Mesendoderm (in vitro differentiated cells): ENCODE measurements around the gene OR12D3.
"Not testable (repeated sequence)": the region's sequence is repeated elsewhere in the genome, so short reads cannot be mapped to it uniquely, and the experiment has no call there.

Experiments
- DNase-seq: peaks from one replicate; pipeline ENCODE4 v3.0.0; 2013
- H2AK5ac ChIP-seq: 2 replicates; pipeline ENCODE4 v1.6.1; 2013; ENCODE audit warnings: low read length, inconsistent platforms
- H2BK120ac ChIP-seq: 2 replicates; pipeline ENCODE4 v1.6.1; 2013; ENCODE audit warnings: low read depth, mild to moderate bottlenecking, low read length, moderate library complexity, mixed read lengths
- H2BK15ac ChIP-seq: replicated peaks from 2 replicates; pipeline ENCODE4 v1.6.1; 2013; ENCODE audit warnings: low read depth, mild to moderate bottlenecking, moderate library complexity
- H2BK5ac ChIP-seq: 2 replicates; pipeline ENCODE4 v1.6.1; 2013; ENCODE audit warnings: low read length, inconsistent platforms
- H3K18ac ChIP-seq: 2 replicates; pipeline ENCODE4 v1.6.1; 2013; ENCODE audit warnings: mild to moderate bottlenecking, low read length, mixed read lengths
- H3K23ac ChIP-seq: one replicate; pipeline ENCODE4 v1.6.1; 2013; ENCODE audit warnings: low read length
- H3K27ac ChIP-seq: 2 replicates; pipeline ENCODE4 v1.5.1; 2013; ENCODE audit warnings: low read depth, mild to moderate bottlenecking, inconsistent platforms, low read length, moderate library complexity
- H3K27me3 ChIP-seq: 2 replicates; pipeline ENCODE4 v1.6.1; 2013; ENCODE audit warnings: low read length, control low read depth, mild to moderate bottlenecking, inconsistent platforms; ENCODE audit not compliant: insufficient read depth, poor library complexity
- H3K36me3 ChIP-seq: 2 replicates; pipeline ENCODE4 v1.6.1; 2013; ENCODE audit warnings: low read length, inconsistent platforms; ENCODE audit not compliant: control insufficient read depth, insufficient read depth
- H3K4ac ChIP-seq: one replicate; pipeline ENCODE4 v1.6.1; 2013; ENCODE audit warnings: low read depth, mild to moderate bottlenecking, low read length, moderate library complexity
- H3K4me1 ChIP-seq: 2 replicates; pipeline ENCODE4 v1.6.1; 2013; ENCODE audit warnings: low read depth, low read length, inconsistent platforms; ENCODE audit not compliant: control insufficient read depth
- H3K4me2 ChIP-seq: 2 replicates; pipeline ENCODE4 v1.6.1; 2013; ENCODE audit warnings: low read length
- H3K4me3 ChIP-seq: 2 replicates; pipeline ENCODE4 v1.5.1; 2013; ENCODE audit warnings: mild to moderate bottlenecking, low read length
- H3K56ac ChIP-seq: one replicate; pipeline ENCODE4 v1.6.1; 2013; ENCODE audit warnings: low read length
- H3K79me1 ChIP-seq: 2 replicates; pipeline ENCODE4 v1.6.1; 2013; ENCODE audit warnings: low read length, inconsistent platforms
- H3K79me2 ChIP-seq: 2 replicates; pipeline ENCODE4 v1.6.1; 2013; ENCODE audit warnings: mild to moderate bottlenecking, low read length; ENCODE audit not compliant: control insufficient read depth, insufficient read depth
- H3K9ac ChIP-seq: 2 replicates; pipeline ENCODE4 v1.6.1; 2013; ENCODE audit warnings: low read length, inconsistent platforms
- H4K5ac ChIP-seq: one replicate; pipeline ENCODE4 v1.6.1; 2013; ENCODE audit warnings: low read length
- H4K8ac ChIP-seq: one replicate; pipeline ENCODE4 v1.6.1; 2013; ENCODE audit warnings: low read depth, mild to moderate bottlenecking, control low read depth, low read length, moderate library complexity
- WGBS: extraction: QIAGEN DNeasy Blood & Tissue Kit; methylation state at CpG from one replicate; pipeline ENCODE4 v1.1.7; 2013; ENCODE audit warnings: low lambda C conversion rate, missing lambda C conversion rate; ENCODE audit not compliant: insufficient coverage; ENCODE audit errors: extremely low coverage; 5-methylcytosine and 5-hydroxymethylcytosine counted together

OR12D3 gene

GRCh38 chr6:29354980-29355379 lies 20.1 kb downstream of the OR12D3 start:
- no peak overlapping the region for H2BK15ac ChIP-seq
- H2AK5ac ChIP-seq: no peak overlapping the region
- no peak for DNase-seq

DNA sequence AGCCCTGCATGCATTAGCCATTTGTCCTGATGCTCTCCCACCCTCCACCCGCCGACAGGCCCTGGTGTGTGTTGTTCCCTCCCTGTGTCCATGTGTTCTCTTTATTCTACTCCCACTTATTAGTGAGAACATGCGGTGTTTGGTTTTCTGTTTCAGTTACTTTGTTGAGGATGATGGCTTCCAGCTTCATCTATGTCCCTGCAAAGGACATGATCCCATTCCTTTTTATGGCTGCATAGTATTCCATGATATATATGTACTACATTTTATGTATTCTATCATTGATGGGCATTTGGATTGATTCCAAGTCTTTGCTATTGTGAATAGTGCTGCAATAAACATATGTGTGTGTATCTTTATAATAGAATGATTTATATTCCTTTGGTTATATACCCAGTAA lies 25.7 kb downstream of the OR12D3 start:
- H3K9ac ChIP-seq, H3K27me3 ChIP-seq, H3K56ac ChIP-seq, H4K8ac ChIP-seq, H3K36me3 ChIP-seq, H2AK5ac ChIP-seq, H3K18ac ChIP-seq, H3K4me1 ChIP-seq, H4K5ac ChIP-seq, DNase-seq, H3K23ac ChIP-seq, H2BK5ac ChIP-seq, H3K79me2 ChIP-seq, H2BK120ac ChIP-seq, H3K4me2 ChIP-seq, H3K4me3 ChIP-seq, H3K79me1 ChIP-seq, H3K27ac ChIP-seq, H3K4ac ChIP-seq, H2BK15ac ChIP-seq: not testable (repeated sequence)
- no CpG with 5 or more reads among the region's 3 CpGs for WGBS

More at GRCh38 chr6:29354980-29355379, 20.1 kb downstream of the OR12D3 start:
- Histone ChIP-seq H3K36me3 (no peaks in the 10 kb centered on the region), H3K9ac (no peak overlapping the region), H4K5ac (no peak overlapping the region), H3K56ac (no peak overlapping the region), H3K4me2 (no peak overlapping the region), H3K23ac (no peak overlapping the region), H2BK5ac (no peak overlapping the region), H2BK120ac (no peak overlapping the region), H3K79me2 (no peaks in the 10 kb centered on the region), H3K79me1 (no peaks in the 10 kb centered on the region), H3K4me3 (no peak overlapping the region), H3K18ac (no peak overlapping the region), H3K4me1 (no peaks in the 10 kb centered on the region), H4K8ac (no peak overlapping the region), H3K4ac (no peak overlapping the region), H3K27me3 (no peaks in the 10 kb centered on the region), H3K27ac (no peak overlapping the region)

- no CpG with 5 or more reads among the region's 3 CpGs for WGBS
- Histone ChIP-seq H2AK5ac (no peak overlapping the region), H4K8ac (no peak overlapping the region), H3K79me2 (no peaks in the 10 kb centered on the region), H3K56ac (no peak overlapping the region), H3K18ac (no peak overlapping the region), H3K36me3 (no peaks in the 10 kb centered on the region), H3K79me1 (no peaks in the 10 kb centered on the region), H2BK15ac (no peak overlapping the region), H3K23ac (no peak overlapping the region), H3K9ac (no peak overlapping the region), H3K4me2 (no peak overlapping the region), H3K4me1 (no peaks in the 10 kb centered on the region), H2BK120ac (no peak overlapping the region), H4K5ac (no peak overlapping the region), H3K27ac (no peak overlapping the region), H3K27me3 (no peaks in the 10 kb centered on the region), H3K4me3 (no peak overlapping the region), H3K4ac (no peak overlapping the region), H2BK5ac (no peak overlapping the region)
- no peak for DNase-seq
Observed at GRCh38 chr6:29345380-29345779, 29.7 kb downstream of the OR12D3 start.

- Histone ChIP-seq H3K79me2 (no peaks in the 10 kb centered on the region), H2BK5ac (no peak overlapping the region), H3K23ac (no peak overlapping the region), H3K36me3 (no peaks in the 10 kb centered on the region), H3K27me3 (no peaks in the 10 kb centered on the region), H3K79me1 (no peaks in the 10 kb centered on the region), H3K4me1 (no peaks in the 10 kb centered on the region), H3K4me3 (no peak overlapping the region), H3K9ac (no peak overlapping the region), H3K4ac (no peak overlapping the region), H3K56ac (no peak overlapping the region), H3K27ac (no peak overlapping the region), H4K5ac (no peak overlapping the region), H2BK120ac (no peak overlapping the region), H3K4me2 (no peak overlapping the region), H2BK15ac (no peak overlapping the region), H3K18ac (no peak overlapping the region), H2AK5ac (no peak overlapping the region), H4K8ac (no peak overlapping the region)
- no CpG with 5 or more reads among the region's 2 CpGs for WGBS
- no peak for DNase-seq
Observed at GRCh38 chr6:29336269-29336668, 38.8 kb downstream of the OR12D3 start.

GRCh38 chr6:29332676-29333075 lies 42.4 kb downstream of the OR12D3 start:
- no peak overlapping the region for H3K27ac ChIP-seq
- H3K4me2 ChIP-seq: no peak overlapping the region
- no peak overlapping the region for H3K4me3 ChIP-seq
- H3K27me3 ChIP-seq: no peaks in the 10 kb centered on the region
- no peaks in the 10 kb centered on the region for H3K79me2 ChIP-seq
- no peaks in the 10 kb centered on the region for H3K36me3 ChIP-seq
- DNase-seq: no peak
- H3K9ac ChIP-seq: no peak overlapping the region
- H2BK5ac ChIP-seq: no peak overlapping the region
- no peak overlapping the region for H3K23ac ChIP-seq
- no peak overlapping the region for H2AK5ac ChIP-seq
- no peak overlapping the region for H3K56ac ChIP-seq
- no peak overlapping the region for H2BK120ac ChIP-seq
- H3K4ac ChIP-seq: no peak overlapping the region
- H2BK15ac ChIP-seq: no peak overlapping the region
- H4K5ac ChIP-seq: no peak overlapping the region
- no peaks in the 10 kb centered on the region for H3K79me1 ChIP-seq
- H4K8ac ChIP-seq: no peak overlapping the region
- no peak overlapping the region for H3K18ac ChIP-seq
- H3K4me1 ChIP-seq: no peaks in the 10 kb centered on the region

DNA sequence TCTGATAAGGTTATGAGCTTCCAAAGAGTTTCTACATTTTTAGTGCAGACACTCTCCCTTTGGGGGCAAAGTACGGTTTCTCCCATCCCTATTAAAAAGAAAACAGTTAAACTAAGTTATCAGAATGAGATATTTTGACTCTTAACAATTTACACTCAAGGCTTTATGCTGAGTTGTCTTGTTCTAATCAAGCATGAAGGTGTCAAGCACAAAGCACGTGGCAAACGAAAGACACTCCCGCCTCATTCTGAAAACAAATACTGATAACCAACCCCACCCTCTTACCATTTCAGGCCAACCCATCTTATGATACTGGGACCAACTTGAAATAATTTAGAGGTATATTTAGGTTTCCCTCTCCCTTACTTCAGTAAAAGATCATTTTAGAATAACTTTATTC lies 49.3 kb downstream of the OR12D3 start:
- Histone ChIP-seq H2BK5ac (no peak overlapping the region), H3K9ac (no peak overlapping the region), H3K23ac (no peak overlapping the region), H4K5ac (no peak overlapping the region), H3K79me2 (no peaks in the 10 kb centered on the region), H4K8ac (no peak overlapping the region), H2BK120ac (no peak overlapping the region), H3K4ac (no peak overlapping the region), H3K79me1 (no peaks in the 10 kb centered on the region), H3K4me1 (no peaks in the 10 kb centered on the region), H3K4me2 (no peak overlapping the region), H3K4me3 (no peak overlapping the region), H3K18ac (no peak overlapping the region), H3K36me3 (no peaks in the 10 kb centered on the region), H3K27me3 (no peaks in the 10 kb centered on the region), H3K56ac (no peak overlapping the region), H2BK15ac (no peak overlapping the region), H2AK5ac (no peak overlapping the region), H3K27ac (no peak overlapping the region)
- DNase-seq: no peak
- WGBS: no CpG with 5 or more reads among the region's 4 CpGs
